ENCODE data around the gene DCHS2.

GRCh38 chr4:154485127-154485773 lies 6.3 kb downstream of the DCHS2 start:
- no peak for TF ChIP-seq CTCF (IDR thresholded peaks at IDR 0.05)
- TF ChIP-seq POLR2A (IDR thresholded peaks at IDR 0.05): no peak
